Spleen (tissue), 7 donors: ENCODE data around the gene OR10AD1.

ENCODE experiments used
- CTCF ChIP-seq, 11 experiments: fragments of 200-600 bp in 7 of 11; fragments of 450-650 bp in 4 of 11; sonication (generic) in 4 of 11; IDR thresholded peaks in 8 of 11; conservative IDR thresholded peaks in 3 of 11; 1 replicate in 7 of 11; 2 replicates in 4 of 11; pipeline versions ENCODE4 v1.4.0 to v1.8.0; 2016 to 2021; ENCODE audit warnings: antibody characterized with exemption in 11 of 11, inconsistent platforms in 4 of 11, mild to moderate bottlenecking in 1 of 11
- POLR2A ChIP-seq, 3 donors: fragments of 450-650 bp; IDR thresholded peaks; one replicate each; pipeline ENCODE4 v1.5.1; 2017; ENCODE audit warnings: antibody characterized with exemption in 3 of 3, mild to moderate bottlenecking in 1 of 3
- POLR2AphosphoS5 ChIP-seq, 3 donors: sonication (generic); formaldehyde crosslinking; IDR thresholded peaks; one replicate each; pipeline ENCODE4 v1.5.1; 2017; ENCODE audit warnings: antibody characterized with exemption in 3 of 3
- donor health status: DM: no; HTN: no; CAD: no; lungs with moderate emphysema.
- donor health status: DM: no; HTN: no; CAD: no.
- donor health status: DM: no; HTN: no; CAD: no.

GRCh38 chr12:48164451-48164850, 38.6 kb downstream of the OR10AD1 start:
- TF ChIP-seq CTCF (IDR thresholded peaks at IDR 0.05 in 8 of 11, conservative IDR thresholded peaks at IDR 0.05 in 3 of 11) (no peak), POLR2A (IDR thresholded peaks at IDR 0.05) (no peak), POLR2AphosphoS5 (IDR thresholded peaks at IDR 0.05) (no peak)
